Measurements from ENCODE around the gene CYP24A1.

Gene CYP24A1

DNA sequence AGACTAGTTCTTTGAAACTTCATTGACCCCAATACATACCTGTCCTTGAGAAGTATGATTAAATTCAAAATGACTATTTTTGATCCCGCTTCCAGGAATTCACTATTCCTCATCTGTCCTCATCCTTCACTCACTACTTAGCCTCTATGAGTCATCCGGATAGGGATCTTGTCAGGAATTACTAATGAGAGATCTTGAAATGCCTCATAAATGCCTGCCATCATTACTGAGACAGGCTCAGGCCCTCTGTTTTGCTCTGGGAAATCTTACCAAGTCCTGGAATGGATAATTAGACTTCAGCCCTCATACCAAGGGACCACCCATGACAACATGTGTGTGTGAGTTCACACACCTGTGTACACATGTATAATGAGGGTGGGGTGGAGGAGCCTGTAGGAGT is 2.8 kb upstream of the CYP24A1 start:
- DNase-seq (ENCODE audit: low read depth in 2 of 2, low spot score in 1 of 2), result no peak

- DNase-seq (ENCODE audit: low read depth in 2 of 2, low spot score in 1 of 2), result no peak
Observed at GRCh38 chr20:54174457-54175175, 830 bp upstream of the CYP24A1 start.

DNA sequence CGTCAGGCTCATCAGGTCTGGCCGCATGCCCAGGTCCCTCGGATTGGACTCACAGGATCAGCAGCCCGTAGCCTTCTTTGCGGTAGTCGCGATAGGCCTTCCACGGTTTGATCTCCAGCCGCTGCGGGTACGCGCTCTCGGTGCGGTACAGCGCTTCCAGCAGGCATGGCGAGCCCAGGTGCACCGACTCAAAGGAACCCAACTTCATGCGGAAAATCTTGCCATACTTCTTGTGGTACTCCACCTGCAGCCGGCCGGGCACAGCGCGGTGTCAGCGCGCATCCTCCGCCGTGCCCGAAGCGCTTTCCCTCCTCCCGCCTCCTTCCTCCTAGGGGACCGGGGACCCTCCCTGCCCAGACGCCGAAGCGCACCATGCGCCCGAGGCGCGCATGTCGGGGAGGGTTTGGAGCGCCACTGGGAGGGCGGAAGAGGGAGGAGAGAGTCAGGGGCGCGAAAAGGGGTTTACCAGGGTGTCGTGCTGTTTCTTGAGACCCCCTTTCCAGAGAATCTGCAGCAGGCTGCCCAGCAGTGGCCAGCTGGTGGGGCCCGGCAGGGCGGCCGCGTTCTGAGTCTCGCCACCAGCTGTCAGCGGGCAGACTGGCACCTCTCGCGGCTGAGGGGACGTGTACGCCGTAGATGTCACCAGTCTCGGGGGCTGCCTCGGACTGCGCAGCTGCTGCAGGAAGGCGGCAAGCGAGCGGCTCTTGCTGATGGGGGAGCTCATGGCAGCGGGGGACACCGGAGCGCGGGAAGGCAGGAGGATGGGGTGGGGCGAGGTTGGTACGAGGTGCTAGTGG is 732 bp downstream of the CYP24A1 start:
- DNase-seq (ENCODE audit: low read depth in 2 of 2, low spot score in 1 of 2), result no peak

DNA sequence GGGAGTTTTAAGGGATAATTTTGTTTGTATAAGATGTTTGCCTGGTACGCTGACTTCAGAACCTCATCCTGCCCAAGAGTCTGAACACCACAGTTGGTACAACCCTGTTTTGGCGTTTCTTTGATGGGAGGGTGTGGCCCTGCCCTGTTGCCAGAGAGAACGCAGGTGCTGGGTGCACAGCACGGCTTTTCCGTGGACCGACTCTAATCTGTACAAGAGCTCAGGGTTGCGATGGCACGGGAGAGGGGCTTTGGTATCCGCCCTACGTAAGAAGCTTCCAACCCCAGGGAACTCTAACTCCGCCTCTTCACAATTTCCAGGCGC is 1.3 kb downstream of the CYP24A1 start:
- no peak for DNase-seq (ENCODE audit: low read depth in 2 of 2, low spot score in 1 of 2)

- no peak for DNase-seq (ENCODE audit: low read depth in 2 of 2, low spot score in 1 of 2)
Observed at GRCh38 chr20:54170963-54171362, 2.8 kb downstream of the CYP24A1 start.

DNA sequence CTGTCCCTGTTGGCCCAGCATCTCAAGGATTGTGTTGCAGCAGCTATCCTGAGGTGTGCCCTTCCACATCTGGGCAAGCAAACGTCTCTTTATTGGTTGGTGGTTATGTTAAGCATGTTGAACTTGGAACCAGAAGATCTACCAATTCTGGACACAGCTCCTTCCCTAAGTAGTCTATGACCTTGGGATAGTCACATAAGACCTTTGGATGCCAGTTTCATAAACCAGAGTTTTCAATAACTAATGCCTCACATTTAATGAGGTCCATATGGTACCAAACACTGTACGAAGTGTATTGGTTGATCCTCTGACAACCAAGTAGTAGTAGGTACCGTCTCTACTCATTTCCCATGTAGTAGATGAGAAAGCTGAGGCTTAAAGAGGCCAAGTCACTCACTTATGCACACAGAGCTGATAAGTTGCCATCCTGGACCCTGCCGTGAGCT is 3.7 kb downstream of the CYP24A1 start:
- DNase-seq (ENCODE audit: low read depth in 2 of 2, low spot score in 1 of 2), result no peak

GRCh38 chr20:54168961-54169862 is 4.6 kb downstream of the CYP24A1 start:
- DNase-seq (ENCODE audit: low read depth in 2 of 2, low spot score in 1 of 2), result no peak

GRCh38 chr20:54167909-54168872 is 5.6 kb downstream of the CYP24A1 start:
- DNase-seq (ENCODE audit: low read depth in 2 of 2, low spot score in 1 of 2), result no peak

- DNase-seq (ENCODE audit: low read depth in 2 of 2, low spot score in 1 of 2), result no peak
Observed at GRCh38 chr20:54166987-54167662, 6.7 kb downstream of the CYP24A1 start.

DNA sequence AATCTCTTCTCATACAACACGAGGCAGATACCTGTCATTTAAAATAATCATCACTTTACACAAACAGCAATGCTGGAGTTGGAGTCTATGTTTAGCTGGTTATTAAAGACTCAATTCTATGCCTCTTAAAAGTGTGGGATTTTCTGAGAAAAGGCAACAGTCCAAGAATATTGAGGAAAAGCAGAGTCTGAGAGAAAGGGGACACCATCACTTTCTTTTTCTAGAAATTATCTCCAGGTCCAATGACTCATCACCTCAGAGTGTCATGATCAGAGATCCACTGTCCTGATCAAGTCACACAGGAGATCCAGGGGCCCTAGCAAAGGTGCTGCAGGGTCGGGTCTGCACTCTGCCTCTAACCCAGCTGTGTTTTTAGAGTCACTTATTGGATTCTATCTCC is 8.0 kb downstream of the CYP24A1 start:
- DNase-seq (ENCODE audit: low read depth in 2 of 2, low spot score in 1 of 2), result no peak

- no peak for DNase-seq (ENCODE audit: low read depth in 2 of 2, low spot score in 1 of 2)
Observed at GRCh38 chr20:54165014-54165413, 8.8 kb downstream of the CYP24A1 start.

- DNase-seq (ENCODE audit: low read depth in 2 of 2, low spot score in 1 of 2), result no peak
Observed at GRCh38 chr20:54163402-54163801, 10.4 kb downstream of the CYP24A1 start.

DNA sequence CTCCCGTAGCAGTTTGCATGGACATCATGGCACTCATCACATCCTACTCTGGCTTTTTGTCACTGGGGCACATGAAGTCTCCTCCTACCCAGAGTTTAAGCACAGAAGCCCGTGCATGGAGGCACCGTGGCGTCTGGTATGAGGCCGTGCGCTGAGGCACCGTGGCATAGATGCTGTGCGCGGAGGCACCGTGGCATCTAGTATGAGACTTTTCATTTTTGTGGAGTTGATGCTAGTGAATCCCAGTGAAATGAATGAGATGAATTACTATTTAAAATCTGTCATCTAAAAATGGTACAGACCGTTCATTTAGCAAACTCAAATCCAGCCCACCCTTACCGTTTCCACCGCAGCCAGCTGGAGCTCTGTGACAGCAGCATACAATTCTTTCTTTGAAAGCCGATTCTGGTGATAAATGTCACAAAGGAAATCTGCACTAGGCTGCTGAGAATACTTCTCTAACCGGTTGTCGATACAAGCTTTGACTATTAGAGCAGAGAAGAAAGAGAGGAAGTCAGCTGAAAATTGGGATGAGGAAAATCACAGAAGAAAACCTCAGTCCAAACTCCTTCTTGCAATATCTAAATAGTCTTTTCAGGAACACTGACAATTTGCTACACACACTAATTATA is 11.3 kb downstream of the CYP24A1 start:
- DNase-seq (ENCODE audit: low read depth in 2 of 2, low spot score in 1 of 2), result no peak

DNA sequence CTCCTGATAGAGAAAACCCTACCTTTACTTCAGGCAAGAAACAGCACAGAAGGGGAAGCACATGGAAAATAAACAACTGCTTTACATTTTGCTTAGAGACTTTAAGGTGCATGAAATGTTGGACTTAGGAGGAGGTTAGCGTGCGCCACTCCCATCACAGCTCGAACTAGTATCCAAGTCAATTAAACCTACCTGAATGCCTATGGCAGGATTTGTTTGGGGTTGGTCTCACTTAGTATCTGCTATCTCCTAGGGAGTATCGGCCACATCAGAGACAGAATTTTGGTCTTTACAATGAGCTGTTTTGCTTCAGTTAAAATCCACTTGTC is 12.0 kb downstream of the CYP24A1 start:
- no peak for DNase-seq (ENCODE audit: low read depth in 2 of 2, low spot score in 1 of 2)

DNA sequence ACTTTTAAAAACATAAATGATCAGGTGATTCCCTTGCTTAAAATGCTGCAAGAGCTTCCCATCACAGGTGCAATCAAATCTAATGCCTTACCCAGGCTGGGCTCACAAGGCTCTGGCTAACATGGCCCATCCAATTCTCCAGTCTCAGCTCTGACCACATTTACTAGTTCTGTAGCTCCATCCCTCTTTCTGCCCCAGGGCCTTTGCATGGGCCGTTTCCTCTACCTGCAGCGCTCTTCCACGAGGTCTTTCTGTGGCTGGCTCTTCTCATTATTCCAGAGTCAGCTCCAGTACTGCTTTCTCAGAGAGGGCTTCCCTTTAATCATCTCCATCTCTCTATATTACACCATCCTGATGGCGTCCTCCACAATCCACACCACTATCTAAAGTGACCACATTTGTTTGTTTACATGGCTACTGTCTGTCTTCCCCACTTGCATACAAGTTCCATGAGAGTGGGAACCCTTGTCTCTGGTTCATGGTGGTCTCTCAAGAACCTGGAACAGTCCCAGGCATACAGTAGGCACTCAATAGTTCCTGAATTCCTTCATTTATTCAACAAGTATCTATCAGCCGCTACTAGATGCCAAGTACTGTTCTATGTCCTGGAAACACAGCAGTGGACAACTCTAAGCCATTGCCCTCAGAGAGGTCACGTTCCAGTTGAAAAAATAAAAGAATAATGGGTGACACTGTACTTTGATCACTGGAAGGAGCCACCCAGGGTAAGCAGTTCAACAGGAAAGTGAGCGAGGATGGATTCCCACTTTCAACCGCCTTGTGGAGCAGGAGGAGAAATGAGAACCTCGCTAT is 12.6 kb downstream of the CYP24A1 start:
- DNase-seq (ENCODE audit: low read depth in 2 of 2, low spot score in 1 of 2), result no peak

- DNase-seq (ENCODE audit: low read depth in 2 of 2, low spot score in 1 of 2), result no peak
Observed at GRCh38 chr20:54160065-54161007, 13.4 kb downstream of the CYP24A1 start.

GRCh38 chr20:54158856-54159418 is 14.8 kb downstream of the CYP24A1 start:
- DNase-seq (ENCODE audit: low read depth in 2 of 2, low spot score in 1 of 2), result no peak

All from stimulated activated CD8-positive, alpha-beta memory T cell treated with anti-CD3 and anti-CD28 coated beads, Interleukin-4, amount 100 ng/mL, for 1 hour (primary cell).